HepG2 (cell line): ENCODE results near the gene ARL16. TPM values are rescaled to one million over a fixed set of nuclear protein-coding genes. Genes with fewer than 3 reads are reported as not detected.

Source experiments
- E2F2 ChIP-seq: sonication (generic); formaldehyde crosslinking; IDR thresholded peaks from 2 replicates; pipeline ENCODE4 v1.4.0; 2020; ENCODE audit warnings: missing genetic modification reagents, borderline replicate concordance
- GPBP1L1 ChIP-seq: sonication (generic); formaldehyde crosslinking; IDR thresholded peaks from 2 replicates; pipeline ENCODE4 v1.5.0; 2020; ENCODE audit warnings: mild to moderate bottlenecking, missing genetic modification reagents
- MAFK ChIP-seq, 2 experiments: IDR thresholded peaks in 1 of 2; conservative IDR thresholded peaks in 1 of 2; 2 replicates each; pipeline ENCODE4 v1.6.1; 2011; ENCODE audit warnings: improper control_type of control experiment in 2 of 2, low read length in 2 of 2
- MLXIP ChIP-seq: sonication (generic); formaldehyde crosslinking; IDR thresholded peaks from 2 replicates; pipeline ENCODE4 v1.9.0; 2021; ENCODE audit warnings: missing genetic modification reagents, borderline replicate concordance
- NFE2L1 ChIP-seq: sonication (generic); formaldehyde crosslinking; IDR thresholded peaks from 2 replicates; pipeline ENCODE4 v1.4.0; 2020; ENCODE audit warnings: missing genetic modification reagents, mild to moderate bottlenecking, borderline replicate concordance
- POLR2A ChIP-seq, 2 experiments: IDR thresholded peaks; 2 replicates each; pipeline ENCODE4 v1.6.1; 2011; ENCODE audit warnings: low read depth in 2 of 2, low read length in 2 of 2, mild to moderate bottlenecking in 1 of 2, moderate library complexity in 1 of 2; ENCODE audit not compliant: insufficient read depth in 1 of 2
- SOX5 ChIP-seq: IDR thresholded peaks from 2 replicates; pipeline ENCODE4 v1.6.1; 2016; ENCODE audit warnings: borderline replicate concordance
- STAG1 ChIP-seq: sonication (generic); formaldehyde crosslinking; IDR thresholded peaks from 2 replicates; pipeline ENCODE4 v1.4.0; 2020; ENCODE audit warnings: missing genetic modification reagents
- ZNF121 ChIP-seq: sonication (generic); formaldehyde crosslinking; IDR thresholded peaks from 2 replicates; pipeline ENCODE4 v1.5.0; 2020; ENCODE audit warnings: mild to moderate bottlenecking, missing genetic modification reagents
- ZNF124 ChIP-seq: sonication (generic); formaldehyde crosslinking; IDR thresholded peaks from 2 replicates; pipeline ENCODE4 v1.4.0; 2020; ENCODE audit warnings: missing genetic modification reagents
- ZNF280D ChIP-seq: sonication (generic); formaldehyde crosslinking; IDR thresholded peaks from 2 replicates; pipeline ENCODE4 v1.5.1; 2020; ENCODE audit warnings: mild to moderate bottlenecking, missing genetic modification reagents
- ZNF468 ChIP-seq: sonication (generic); formaldehyde crosslinking; IDR thresholded peaks from 2 replicates; pipeline ENCODE4 v1.8.0; 2022; ENCODE audit warnings: mild to moderate bottlenecking, moderate library complexity, missing genetic modification reagents
- ZNF614 ChIP-seq: IDR thresholded peaks from 2 replicates; pipeline ENCODE4 v1.6.1; 2018; ENCODE audit warnings: missing biosample characterization, missing genetic modification reagents, inconsistent platforms, borderline replicate concordance
- polyA plus RNA-seq, 8 experiments: library from polyadenylated mRNA; depleted of rRNA in 3 of 8; stranded (reverse) in 7 of 8; unstranded in 1 of 8; fragments of >200 nt; fragmentation: Illumina TruSeq in 4 of 8; extraction: Trizol in 4 of 8; gene quantifications; 2 replicates each; pipeline versions ENCODE4 v1.2.1 to v1.2.3, GENCODE V29; 2011 to 2016; ENCODE audit warnings: low read depth in 4 of 8, missing spikeins in 1 of 8, mixed read lengths in 1 of 8; ENCODE audit not compliant: insufficient read depth in 1 of 8
- total RNA-seq, 5 experiments: library from RNA; depleted of rRNA; stranded (reverse); fragments of >200 nt; fragmentation: Illumina TruSeq; extraction: Trizol; gene quantifications; 2 replicates each; pipeline ENCODE4 v1.2.3, GENCODE V29; 2016; ENCODE audit warnings: low read depth in 1 of 5
- TF ChIP-seq, protein P1 (sequence below): sonication (generic); formaldehyde crosslinking; IDR thresholded peaks from 2 replicates; pipeline ENCODE4 v1.9.0; 2021; ENCODE audit warnings: missing genetic modification reagents, borderline replicate concordance
- TF ChIP-seq, protein P2 (sequence below): IDR thresholded peaks from 2 replicates; pipeline ENCODE4 v1.6.1; 2016; ENCODE audit warnings: control low read depth
- TF ChIP-seq, protein P3 (sequence below): sonication (generic); formaldehyde crosslinking; IDR thresholded peaks from 2 replicates; pipeline ENCODE4 v1.4.0; 2020; ENCODE audit warnings: mild to moderate bottlenecking, missing genetic modification reagents

The ARL16 gene
- total and polyA plus RNA-seq, 2 of the 13 experiments (the other 11 are each of a cell fraction or from before 2014, with no cell fraction given) = 20.8 to 30.8 TPM

DNA sequence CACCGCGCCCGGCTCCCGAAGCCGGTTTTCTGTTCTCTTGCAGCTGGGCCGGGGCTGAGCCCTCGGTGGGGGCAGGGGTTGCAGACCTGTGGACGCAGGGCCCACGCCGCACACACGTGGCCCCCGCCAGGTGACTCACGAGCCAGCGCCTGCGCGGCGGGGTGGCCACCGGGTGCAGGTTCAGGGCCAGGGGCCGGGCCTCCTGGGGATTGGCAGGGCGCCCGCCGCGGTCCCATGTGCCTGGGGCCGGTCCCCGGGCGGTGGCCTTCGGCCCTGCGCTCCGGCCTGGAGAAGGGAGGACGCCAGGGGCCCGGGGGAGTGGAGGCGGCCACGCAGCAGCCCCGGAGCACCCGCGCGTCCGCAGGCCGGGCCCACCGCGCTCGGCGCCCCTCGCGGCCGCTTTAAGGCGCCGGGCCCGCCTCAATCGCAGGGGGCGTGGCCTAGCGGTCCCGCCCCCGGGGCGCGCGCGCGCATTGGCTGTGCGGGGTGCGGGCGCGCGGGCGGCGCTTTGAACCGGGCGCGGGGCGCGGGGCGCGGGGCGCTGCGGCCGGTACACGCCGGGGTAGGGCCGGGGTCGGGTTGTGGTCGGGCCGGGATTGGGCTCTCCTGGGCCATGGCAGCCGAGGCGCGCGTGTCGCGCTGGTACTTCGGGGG, 28.3 kb upstream of the ARL16 start, which contains the start of gene SLC25A10 (continued):
- TF ChIP-seq MLXIP (CRISPR knock-in tag) (peak; percentile 100), SOX5 (CRISPR knock-in tag) (peak; percentile 85), ZNF468 (peak; percentile 92; the same call in 1 of the 2 replicates), POLR2A (IDR thresholded peaks at IDR 0.05; ENCODE audit: insufficient read depth in 1 of 2, low read depth in 2 of 2, low read length in 2 of 2) (peak in 1 of 2 experiments; percentile 45; a peak in 1 of 4 replicates), NFE2L1 (CRISPR knock-in tag) (peak; percentile 93; the same call in 1 of the 2 replicates), ZNF614 (CRISPR knock-in tag) (peak; percentile 96), STAG1 (CRISPR knock-in tag) (peak; percentile 30; the same call in 1 of the 2 replicates), MAFK (conservative IDR thresholded peaks at IDR 0.05 in 1 of 2, IDR thresholded peaks at IDR 0.05 in 1 of 2; ENCODE audit: low read length in 2 of 2) (no peak), ZNF121 (CRISPR knock-in tag) (no peak; the same call in 1 of the 2 replicates), E2F2 (CRISPR knock-in tag) (peak; percentile 95), ZNF280D (CRISPR knock-in tag) (peak; percentile 88), ZNF124 (CRISPR knock-in tag) (peak; percentile 99), GPBP1L1 (CRISPR knock-in tag) (no peak)
- TF ChIP-seq, protein P1, sequence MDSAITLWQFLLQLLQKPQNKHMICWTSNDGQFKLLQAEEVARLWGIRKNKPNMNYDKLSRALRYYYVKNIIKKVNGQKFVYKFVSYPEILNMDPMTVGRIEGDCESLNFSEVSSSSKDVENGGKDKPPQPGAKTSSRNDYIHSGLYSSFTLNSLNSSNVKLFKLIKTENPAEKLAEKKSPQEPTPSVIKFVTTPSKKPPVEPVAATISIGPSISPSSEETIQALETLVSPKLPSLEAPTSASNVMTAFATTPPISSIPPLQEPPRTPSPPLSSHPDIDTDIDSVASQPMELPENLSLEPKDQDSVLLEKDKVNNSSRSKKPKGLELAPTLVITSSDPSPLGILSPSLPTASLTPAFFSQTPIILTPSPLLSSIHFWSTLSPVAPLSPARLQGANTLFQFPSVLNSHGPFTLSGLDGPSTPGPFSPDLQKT (CRISPR knock-in tag) = peak; percentile 89; the same call in 1 of the 2 replicates
- TF ChIP-seq, protein P2, sequence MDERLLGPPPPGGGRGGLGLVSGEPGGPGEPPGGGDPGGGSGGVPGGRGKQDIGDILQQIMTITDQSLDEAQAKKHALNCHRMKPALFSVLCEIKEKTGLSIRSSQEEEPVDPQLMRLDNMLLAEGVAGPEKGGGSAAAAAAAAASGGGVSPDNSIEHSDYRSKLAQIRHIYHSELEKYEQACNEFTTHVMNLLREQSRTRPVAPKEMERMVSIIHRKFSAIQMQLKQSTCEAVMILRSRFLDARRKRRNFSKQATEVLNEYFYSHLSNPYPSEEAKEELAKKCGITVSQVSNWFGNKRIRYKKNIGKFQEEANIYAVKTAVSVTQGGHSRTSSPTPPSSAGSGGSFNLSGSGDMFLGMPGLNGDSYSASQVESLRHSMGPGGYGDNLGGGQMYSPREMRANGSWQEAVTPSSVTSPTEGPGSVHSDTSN (CRISPR knock-in tag) = no peak
- TF ChIP-seq, protein P3, sequence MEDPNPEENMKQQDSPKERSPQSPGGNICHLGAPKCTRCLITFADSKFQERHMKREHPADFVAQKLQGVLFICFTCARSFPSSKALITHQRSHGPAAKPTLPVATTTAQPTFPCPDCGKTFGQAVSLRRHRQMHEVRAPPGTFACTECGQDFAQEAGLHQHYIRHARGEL (CRISPR knock-in tag) = peak; percentile 95
